Stimulated activated CD8-positive, alpha-beta memory T cell treated with anti-CD3 and anti-CD28 coated beads, Interleukin-15, amount 100 ng/mL, for 48 hours (primary cell): ENCODE data around the gene CAB39L.

Experiments used
- DNase-seq, 2 donors: peaks; one replicate each; pipeline ENCODE4 v3.0.0-alpha.2; 2020; ENCODE audit warnings: low read depth in 2 of 2

CAB39L gene

GRCh38 chr13:49288458-49288857, 155.4 kb downstream of the CAB39L start:
- no peak for DNase-seq

GRCh38 chr13:49287995-49288394, 155.9 kb downstream of the CAB39L start:
- DNase-seq: no peak

- no peak for DNase-seq
Measured at GRCh38 chr13:49279885-49280284, 164.0 kb downstream of the CAB39L start.

- DNase-seq: no peak
Measured at GRCh38 chr13:49279112-49279511, 164.8 kb downstream of the CAB39L start.

- DNase-seq: no peak
Measured at GRCh38 chr13:49278211-49278610, 165.7 kb downstream of the CAB39L start.

GRCh38 chr13:49272296-49272695, 171.6 kb downstream of the CAB39L start:
- DNase-seq: no peak

- DNase-seq: no peak
Measured at GRCh38 chr13:49271264-49271663, 172.6 kb downstream of the CAB39L start.

- no peak for DNase-seq
Measured at GRCh38 chr13:49265822-49266221, 178.0 kb downstream of the CAB39L start.

- DNase-seq: no peak
Measured at GRCh38 chr13:49262634-49263033, 181.2 kb downstream of the CAB39L start.

- no peak for DNase-seq
Measured at GRCh38 chr13:49259586-49259985, 184.3 kb downstream of the CAB39L start.
